DOHH2 (cell line): ENCODE data around the gene GSTM4.

Experiments used
- H3F3A ChIP-seq: fragments of 200-600 bp; sonication (generic), shearing (Covaris generic); 2 replicates; pipeline ENCODE4 v1.6.0; 2016; ENCODE audit warnings: antibody characterized with exemption, mild to moderate bottlenecking; ENCODE audit not compliant: control insufficient read depth, insufficient read depth
- H3K27ac ChIP-seq: fragments of 200-600 bp; sonication (generic); 2 replicates; pipeline ENCODE4 v1.5.1; 2014; ENCODE audit warnings: low read depth, mild to moderate bottlenecking, low read length, moderate library complexity
- H3K27me3 ChIP-seq: fragments of 200-600 bp; sonication (generic); 2 replicates; pipeline ENCODE4 v1.6.1; 2014; ENCODE audit warnings: mild to moderate bottlenecking, low read length, mixed read lengths; ENCODE audit not compliant: control insufficient read depth
- H3K36me3 ChIP-seq: fragments of 200-600 bp; sonication (generic); 2 replicates; pipeline ENCODE4 v1.6.1; 2014; ENCODE audit warnings: mild to moderate bottlenecking, low read length, moderate library complexity, mixed read lengths; ENCODE audit not compliant: control insufficient read depth
- H3K4me1 ChIP-seq: fragments of 200-600 bp; sonication (generic); 2 replicates; pipeline ENCODE4 v1.6.1; 2014; ENCODE audit warnings: mild to moderate bottlenecking, low read length, mixed read lengths; ENCODE audit not compliant: control insufficient read depth
- H3K4me2 ChIP-seq: fragments of 200-600 bp; sonication (generic); 2 replicates; pipeline ENCODE4 v1.6.0; 2014; ENCODE audit warnings: mild to moderate bottlenecking, low read length, moderate library complexity
- H3K4me3 ChIP-seq: fragments of 200-600 bp; sonication (generic); 2 replicates; pipeline ENCODE4 v1.5.1; 2014; ENCODE audit warnings: mild to moderate bottlenecking, low read length, mixed read lengths
- H3K79me2 ChIP-seq: fragments of 200-600 bp; sonication (generic); 2 replicates; pipeline ENCODE4 v1.6.1; 2014; ENCODE audit warnings: mild to moderate bottlenecking, low read length, mixed read lengths; ENCODE audit not compliant: control insufficient read depth
- H3K9me2 ChIP-seq: fragments of 200-600 bp; sonication (generic); replicated peaks from 2 replicates; pipeline ENCODE4 v1.6.1; 2014; ENCODE audit warnings: mild to moderate bottlenecking, low read length, mixed read lengths; ENCODE audit not compliant: control insufficient read depth
- H3K9me3 ChIP-seq: fragments of 200-600 bp; sonication (generic); 2 replicates; pipeline ENCODE4 v1.6.1; 2014; ENCODE audit warnings: antibody characterized with exemption, low read length, mixed read lengths; ENCODE audit not compliant: control insufficient read depth, insufficient read depth
- H4K20me1 ChIP-seq: fragments of 200-600 bp; sonication (generic); 2 replicates; pipeline ENCODE4 v1.6.0; 2014; ENCODE audit warnings: low read depth, mild to moderate bottlenecking, antibody characterized with exemption, low read length, moderate library complexity; ENCODE audit not compliant: control insufficient read depth, insufficient read depth
- CTCF ChIP-seq: fragments of 200-600 bp; sonication (generic); IDR thresholded peaks from one replicate; pipeline ENCODE4 v1.5.1; 2014; ENCODE audit warnings: antibody characterized with exemption, mild to moderate bottlenecking, low read depth, low read length; ENCODE audit not compliant: poor library complexity, severe bottlenecking
- EZH2phosphoT487 ChIP-seq: fragments of 200-600 bp; sonication (generic); IDR thresholded peaks from 2 replicates; pipeline ENCODE4 v1.6.1; 2017; ENCODE audit warnings: borderline replicate concordance, mild to moderate bottlenecking, antibody characterized with exemption, low read length, moderate library complexity, mixed read lengths

The GSTM4 gene

GRCh38 chr1:109634292-109634691 lies 21.6 kb upstream of the GSTM4 start:
- Histone ChIP-seq H3K9me2 (no peaks in the 10 kb centered on the region), H3F3A (peaks cover 3% of the 10 kb centered on the region; the same call in 1 of the 2 replicates), H3K9me3 (no peaks in the 10 kb centered on the region), H3K27me3 (no peaks in the 10 kb centered on the region), H3K4me3 (no peak overlapping the region), H3K79me2 (no peaks in the 10 kb centered on the region), H4K20me1 (no peaks in the 10 kb centered on the region), H3K4me1 (0 out of 2 replicates have a peak, but pooled peaks cover 3% of the 10 kb centered on the region), H3K36me3 (peaks cover 22% of the 10 kb centered on the region), H3K27ac (no peak overlapping the region), H3K4me2 (no peak overlapping the region)
- TF ChIP-seq CTCF: no peak
- TF ChIP-seq EZH2phosphoT487: no peak

- Histone ChIP-seq H3K36me3 (peaks cover 15% of the 10 kb centered on the region), H4K20me1 (no peaks in the 10 kb centered on the region), H3K9me3 (no peaks in the 10 kb centered on the region), H3K9me2 (no peaks in the 10 kb centered on the region), H3K27ac (no peak overlapping the region), H3K4me1 (0 out of 2 replicates have a peak, but pooled peaks cover 3% of the 10 kb centered on the region), H3F3A (peaks cover 3% of the 10 kb centered on the region; the same call in 1 of the 2 replicates), H3K79me2 (no peaks in the 10 kb centered on the region), H3K4me3 (no peak overlapping the region), H3K27me3 (no peaks in the 10 kb centered on the region), H3K4me2 (no peak overlapping the region)
- TF ChIP-seq EZH2phosphoT487 (no peak), CTCF (no peak)
Observed at GRCh38 chr1:109634771-109635750, 20.8 kb upstream of the GSTM4 start.

GRCh38 chr1:109635862-109636200 lies 20.1 kb upstream of the GSTM4 start:
- no peak overlapping the region for H3K4me2 ChIP-seq
- H3F3A ChIP-seq: peaks cover 3% of the 10 kb centered on the region; the same call in 1 of the 2 replicates
- no peak overlapping the region for H3K4me3 ChIP-seq
- TF ChIP-seq CTCF: no peak
- no peak for TF ChIP-seq EZH2phosphoT487
- H3K9me3 ChIP-seq: no peaks in the 10 kb centered on the region
- H3K36me3 ChIP-seq: peaks cover 10% of the 10 kb centered on the region
- no peak overlapping the region for H3K27ac ChIP-seq
- H3K4me1 ChIP-seq: 0 out of 2 replicates have a peak, but pooled peaks cover 3% of the 10 kb centered on the region
- no peaks in the 10 kb centered on the region for H3K27me3 ChIP-seq
- H4K20me1 ChIP-seq: no peaks in the 10 kb centered on the region
- no peaks in the 10 kb centered on the region for H3K79me2 ChIP-seq
- no peaks in the 10 kb centered on the region for H3K9me2 ChIP-seq
